Osteocyte (in vitro differentiated cells): ENCODE results near the gene PIK3R2. TPM values are rescaled to one million over a fixed set of nuclear protein-coding genes. Genes with fewer than 3 reads are reported as not detected.

ENCODE experiments used
- DNase-seq: peaks from one replicate; pipeline ENCODE4 v3.0.0; 2021; ENCODE audit warnings: mixed read lengths; ENCODE audit not compliant: unreplicated experiment; ENCODE audit errors: extremely low spot score
- H3K27ac Mint-ChIP-seq: one replicate; pipeline ENCODE4 v1.8.0; 2021; ENCODE audit warnings: mild to moderate bottlenecking, mixed read lengths; ENCODE audit not compliant: unreplicated experiment
- H3K27me3 Mint-ChIP-seq: one replicate; pipeline ENCODE4 v1.8.0; 2021; ENCODE audit warnings: mixed read lengths; ENCODE audit not compliant: unreplicated experiment
- H3K36me3 Mint-ChIP-seq: one replicate; pipeline ENCODE4 v1.8.0; 2021; ENCODE audit warnings: mixed read lengths; ENCODE audit not compliant: unreplicated experiment
- H3K4me1 Mint-ChIP-seq: one replicate; pipeline ENCODE4 v1.8.0; 2021; ENCODE audit warnings: mixed read lengths; ENCODE audit not compliant: unreplicated experiment
- H3K4me3 Mint-ChIP-seq: one replicate; pipeline ENCODE4 v1.8.0; 2021; ENCODE audit warnings: mild to moderate bottlenecking, moderate library complexity, mixed read lengths; ENCODE audit not compliant: unreplicated experiment
- H3K9me3 Mint-ChIP-seq: one replicate; pipeline ENCODE4 v1.8.0; 2021; ENCODE audit warnings: mixed read lengths; ENCODE audit not compliant: unreplicated experiment
- CTCF ChIP-seq: fragments of 200-600 bp; sonication (generic); IDR thresholded peaks from 2 replicates; pipeline ENCODE4 v1.5.0; 2021; ENCODE audit warnings: antibody characterized with exemption, mild to moderate bottlenecking, moderate library complexity
- total RNA-seq: library from RNA; stranded (reverse); gene quantifications from 2 replicates; pipeline ENCODE4 v1.2.1, GENCODE V29; 2021

The PIK3R2 gene
- total RNA-seq, 1 donor from 2014 or later = 68.1 TPM

DNA sequence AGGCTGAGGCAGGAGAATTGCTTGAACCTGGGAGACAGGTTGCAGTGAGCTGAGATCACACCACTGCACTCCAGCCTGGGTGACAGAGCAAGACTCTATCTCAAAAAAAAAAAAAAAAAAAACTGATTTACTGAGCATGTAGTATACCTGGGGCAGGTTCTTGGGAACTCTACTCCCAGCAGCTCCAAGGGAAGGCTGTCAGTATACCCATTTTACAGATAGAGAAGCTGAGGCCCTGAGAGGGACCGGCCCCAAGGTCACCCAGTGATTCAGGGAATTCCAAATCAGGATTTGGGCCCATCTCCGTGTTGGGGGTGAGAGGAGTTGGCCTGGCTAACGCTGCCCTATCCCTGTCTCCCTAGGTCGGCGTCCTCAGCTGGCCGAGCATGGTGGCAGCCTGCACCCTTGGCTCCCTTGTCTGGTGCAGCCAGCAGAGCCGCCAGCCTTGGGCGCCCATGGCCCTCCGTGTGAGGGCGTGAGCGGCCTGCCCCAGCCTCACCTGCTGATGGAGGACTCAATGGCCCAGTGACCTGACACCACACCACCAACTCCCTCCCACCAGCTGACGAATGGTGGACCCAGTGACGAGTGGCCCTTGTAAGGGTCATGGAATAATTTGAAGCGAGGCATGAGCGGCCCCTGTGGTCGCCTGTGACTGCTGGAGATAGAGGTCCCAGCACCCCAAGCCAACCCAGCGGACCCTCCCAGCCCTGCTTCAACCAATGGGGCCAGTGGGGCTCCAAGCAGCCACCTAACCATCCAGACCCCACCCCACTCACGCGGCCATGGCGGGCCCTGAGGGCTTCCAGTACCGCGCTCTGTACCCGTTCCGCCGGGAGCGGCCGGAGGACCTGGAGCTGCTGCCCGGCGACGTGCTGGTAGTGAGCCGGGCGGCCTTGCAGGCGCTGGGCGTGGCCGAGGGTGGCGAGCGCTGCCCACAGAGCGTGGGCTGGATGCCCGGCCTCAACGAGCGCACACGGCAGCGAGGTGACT, 2.4 kb downstream of the PIK3R2 start:
- Mint-ChIP-seq H3K27me3 (no peaks in the 10 kb centered on the region), H3K4me1 (peaks cover 52% of the 10 kb centered on the region), H3K4me3 (no peak overlapping the region), H3K9me3 (no peaks in the 10 kb centered on the region), H3K27ac (no peak overlapping the region), H3K36me3 (no peaks in the 10 kb centered on the region)
- no peak for DNase-seq
- TF ChIP-seq CTCF = no peak

GRCh38 chr19:18156268-18156667, 3.3 kb downstream of the PIK3R2 start:
- no peaks in the 10 kb centered on the region for H3K36me3 Mint-ChIP-seq
- H3K27ac Mint-ChIP-seq = peak overlapping the region; percentile 67
- no peaks in the 10 kb centered on the region for H3K9me3 Mint-ChIP-seq
- TF ChIP-seq CTCF = no peak
- no peaks in the 10 kb centered on the region for H3K27me3 Mint-ChIP-seq
- H3K4me3 Mint-ChIP-seq = peak overlapping the region; percentile 38
- DNase-seq = no peak
- H3K4me1 Mint-ChIP-seq = peaks cover 56% of the 10 kb centered on the region

- H3K27ac Mint-ChIP-seq = peak overlapping the region; percentile 67
- DNase-seq = peak; percentile 93
These were observed 4.0 kb downstream of the PIK3R2 start for GRCh38 chr19:18156841-18157464.

DNA sequence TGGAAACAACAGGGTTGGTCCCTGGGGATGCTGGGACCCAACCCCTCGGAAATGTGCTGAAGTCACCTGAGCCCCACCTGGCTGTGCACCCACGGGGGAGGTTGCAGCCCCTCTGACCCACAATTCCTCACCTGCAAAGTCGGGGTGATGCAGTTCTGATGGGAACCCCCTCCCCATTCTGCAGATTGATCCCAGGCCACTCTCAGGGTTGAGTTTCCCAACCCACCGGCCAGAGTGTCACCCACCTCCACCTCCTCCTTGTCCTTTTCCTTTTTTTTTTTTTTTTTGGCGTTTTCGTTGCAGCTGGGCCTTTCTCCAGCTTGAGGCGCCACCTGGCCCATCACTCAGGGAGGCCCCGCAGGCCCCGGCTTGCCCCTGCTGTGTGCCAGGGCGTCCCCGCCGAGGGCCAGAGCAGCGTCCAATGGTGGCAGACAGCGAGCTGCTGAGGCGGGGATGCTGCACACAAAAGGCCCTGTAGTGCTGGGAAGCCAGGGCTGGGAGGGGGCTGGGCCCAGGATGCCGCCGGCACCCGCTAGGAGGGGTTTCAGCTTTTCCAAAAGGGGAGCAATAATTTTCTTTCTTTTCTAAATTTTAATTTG, 4.6 kb downstream of the PIK3R2 start:
- H3K9me3 Mint-ChIP-seq = no peaks in the 10 kb centered on the region
- H3K27ac Mint-ChIP-seq = peak overlapping the region; percentile 67
- TF ChIP-seq CTCF = no peak
- H3K36me3 Mint-ChIP-seq = no peaks in the 10 kb centered on the region
- no peaks in the 10 kb centered on the region for H3K27me3 Mint-ChIP-seq
- no peak for DNase-seq
- H3K4me1 Mint-ChIP-seq = peaks cover 48% of the 10 kb centered on the region
- H3K4me3 Mint-ChIP-seq = no peak overlapping the region

More at GRCh38 chr19:18156841-18157464, 4.0 kb downstream of the PIK3R2 start:
- H3K36me3 Mint-ChIP-seq = no peaks in the 10 kb centered on the region
- H3K9me3 Mint-ChIP-seq = no peaks in the 10 kb centered on the region
- H3K4me3 Mint-ChIP-seq = no peak overlapping the region
- H3K27me3 Mint-ChIP-seq = no peaks in the 10 kb centered on the region
- no peak for TF ChIP-seq CTCF
- H3K4me1 Mint-ChIP-seq = peaks cover 54% of the 10 kb centered on the region
